Measurements from ENCODE around the gene GRHL1.
A peak's percentile ranks its signal among the peaks of the same experiment; 100 is the strongest.
"Not testable (repeated sequence)": the region's sequence is repeated elsewhere in the genome, so short reads cannot be mapped to it uniquely, and the experiment has no call there.

Gene GRHL1

GRCh38 chr2:10022445-10022844 lies 71.0 kb downstream of the GRHL1 start:
- Histone ChIP-seq H3K4me1 (ENCODE audit: insufficient read depth, low read length) (no peaks in the 10 kb centered on the region), H3K9me3 (ENCODE audit: control insufficient read depth, insufficient read depth, low read length) (no peaks in the 10 kb centered on the region), H3K9ac (ENCODE audit: low read depth, low read length) (no peak overlapping the region), H3K36me3 (ENCODE audit: insufficient read depth, low read length) (no peaks in the 10 kb centered on the region)

- Histone ChIP-seq H3K9ac (ENCODE audit: low read depth, low read length) (no peak overlapping the region), H3K4me1 (ENCODE audit: insufficient read depth, low read length) (no peaks in the 10 kb centered on the region; the same call in 1 of the 2 replicates), H3K36me3 (ENCODE audit: insufficient read depth, low read length) (no peaks in the 10 kb centered on the region), H3K9me3 (ENCODE audit: control insufficient read depth, insufficient read depth, low read length) (no peaks in the 10 kb centered on the region)
Observed at GRCh38 chr2:10022966-10023662, 71.6 kb downstream of the GRHL1 start.

- Histone ChIP-seq H3K4me1 (ENCODE audit: insufficient read depth, low read length) (peaks cover 11% of the 10 kb centered on the region; the same call in 1 of the 2 replicates), H3K36me3 (ENCODE audit: insufficient read depth, low read length) (no peaks in the 10 kb centered on the region), H3K9ac (ENCODE audit: low read depth, low read length) (no peak overlapping the region), H3K9me3 (ENCODE audit: control insufficient read depth, insufficient read depth, low read length) (no peaks in the 10 kb centered on the region)
Observed at GRCh38 chr2:10026940-10027569, 75.6 kb downstream of the GRHL1 start.

- no peaks in the 10 kb centered on the region for H3K36me3 ChIP-seq (ENCODE audit: insufficient read depth, low read length)
- H3K9me3 ChIP-seq (ENCODE audit: control insufficient read depth, insufficient read depth, low read length): no peaks in the 10 kb centered on the region
- H3K4me1 ChIP-seq (ENCODE audit: insufficient read depth, low read length): peaks cover 11% of the 10 kb centered on the region; the same call in 1 of the 2 replicates
- H3K9ac ChIP-seq (ENCODE audit: low read depth, low read length): no peak overlapping the region
Observed at GRCh38 chr2:10027660-10028330, 76.3 kb downstream of the GRHL1 start.

- H3K36me3 ChIP-seq (ENCODE audit: insufficient read depth, low read length): no peaks in the 10 kb centered on the region
- H3K9ac ChIP-seq (ENCODE audit: low read depth, low read length): peak overlapping the region; percentile 40; the same call in 1 of the 2 replicates
- H3K4me1 ChIP-seq (ENCODE audit: insufficient read depth, low read length): peaks cover 11% of the 10 kb centered on the region; the same call in 1 of the 2 replicates
- no peaks in the 10 kb centered on the region for H3K9me3 ChIP-seq (ENCODE audit: control insufficient read depth, insufficient read depth, low read length)
Observed at GRCh38 chr2:10028407-10028987, 77.0 kb downstream of the GRHL1 start.

- Histone ChIP-seq H3K36me3 (ENCODE audit: insufficient read depth, low read length) (no peaks in the 10 kb centered on the region), H3K4me1 (ENCODE audit: insufficient read depth, low read length) (peaks cover 11% of the 10 kb centered on the region; the same call in 1 of the 2 replicates), H3K9ac (ENCODE audit: low read depth, low read length) (peak overlapping the region; percentile 40), H3K9me3 (ENCODE audit: control insufficient read depth, insufficient read depth, low read length) (no peaks in the 10 kb centered on the region)
Observed at GRCh38 chr2:10028988-10029874, 77.7 kb downstream of the GRHL1 start.

- Histone ChIP-seq H3K36me3 (ENCODE audit: insufficient read depth, low read length) (no peaks in the 10 kb centered on the region), H3K4me1 (ENCODE audit: insufficient read depth, low read length) (peaks cover 11% of the 10 kb centered on the region; the same call in 1 of the 2 replicates), H3K9me3 (ENCODE audit: control insufficient read depth, insufficient read depth, low read length) (no peaks in the 10 kb centered on the region), H3K9ac (ENCODE audit: low read depth, low read length) (no peak overlapping the region)
Observed at GRCh38 chr2:10029875-10030223, 78.4 kb downstream of the GRHL1 start.

- no peaks in the 10 kb centered on the region for H3K9me3 ChIP-seq (ENCODE audit: control insufficient read depth, insufficient read depth, low read length)
- no peak overlapping the region for H3K9ac ChIP-seq (ENCODE audit: low read depth, low read length)
- peaks cover 11% of the 10 kb centered on the region; the same call in 1 of the 2 replicates for H3K4me1 ChIP-seq (ENCODE audit: insufficient read depth, low read length)
- H3K36me3 ChIP-seq (ENCODE audit: insufficient read depth, low read length): no peaks in the 10 kb centered on the region
Observed at GRCh38 chr2:10030311-10030736, 78.8 kb downstream of the GRHL1 start.

- H3K4me1 ChIP-seq (ENCODE audit: insufficient read depth, low read length): peaks cover 11% of the 10 kb centered on the region; the same call in 1 of the 2 replicates
- H3K9ac ChIP-seq (ENCODE audit: low read depth, low read length); H3K36me3 ChIP-seq (ENCODE audit: insufficient read depth, low read length); H3K9me3 ChIP-seq (ENCODE audit: control insufficient read depth, insufficient read depth, low read length): not testable (repeated sequence)
Observed at GRCh38 chr2:10030798-10031197, 79.3 kb downstream of the GRHL1 start.

GRCh38 chr2:10031886-10032745 lies 80.6 kb downstream of the GRHL1 start:
- Histone ChIP-seq H3K9ac (ENCODE audit: low read depth, low read length) (no peak overlapping the region), H3K36me3 (ENCODE audit: insufficient read depth, low read length) (no peaks in the 10 kb centered on the region), H3K4me1 (ENCODE audit: insufficient read depth, low read length) (peaks cover 11% of the 10 kb centered on the region; the same call in 1 of the 2 replicates), H3K9me3 (ENCODE audit: control insufficient read depth, insufficient read depth, low read length) (no peaks in the 10 kb centered on the region)

GRCh38 chr2:10032746-10033105 lies 81.2 kb downstream of the GRHL1 start:
- peaks cover 11% of the 10 kb centered on the region; the same call in 1 of the 2 replicates for H3K4me1 ChIP-seq (ENCODE audit: insufficient read depth, low read length)
- H3K36me3 ChIP-seq (ENCODE audit: insufficient read depth, low read length): no peaks in the 10 kb centered on the region; the same call in 1 of the 2 replicates
- H3K9me3 ChIP-seq (ENCODE audit: control insufficient read depth, insufficient read depth, low read length): no peaks in the 10 kb centered on the region
- H3K9ac ChIP-seq (ENCODE audit: low read depth, low read length): no peak overlapping the region

GRCh38 chr2:10033251-10034006 lies 81.9 kb downstream of the GRHL1 start:
- H3K4me1 ChIP-seq (ENCODE audit: insufficient read depth, low read length): peaks cover 11% of the 10 kb centered on the region; the same call in 1 of the 2 replicates
- H3K36me3 ChIP-seq (ENCODE audit: insufficient read depth, low read length): no peaks in the 10 kb centered on the region; the same call in 1 of the 2 replicates
- H3K9ac ChIP-seq (ENCODE audit: low read depth, low read length): no peak overlapping the region
- no peaks in the 10 kb centered on the region for H3K9me3 ChIP-seq (ENCODE audit: control insufficient read depth, insufficient read depth, low read length)

Data from ES-I3 (cell line).